ENCODE results near the gene KCNG4.

The KCNG4 gene

GRCh38 chr16:84196101-84196500, 43.7 kb downstream of the KCNG4 start:
- FAIRE-seq, result no peak
- DNase-seq (ENCODE audit: insufficient read length, low spot score), result no peak
- no peak for TF ChIP-seq SPI1 (IDR thresholded peaks at IDR 0.05; ENCODE audit: low read depth, low read length)
- TF ChIP-seq PAX5 (IDR thresholded peaks at IDR 0.05; ENCODE audit: insufficient read depth, low read length, severe bottlenecking), result no peak
- no peak for TF ChIP-seq TAF1 (IDR thresholded peaks at IDR 0.05; ENCODE audit: low read depth, low read length)
- no peak for TF ChIP-seq POLR2A (IDR thresholded peaks at IDR 0.05; ENCODE audit: low read depth, low read length)
- no peak for TF ChIP-seq POLR2AphosphoS5 (IDR thresholded peaks at IDR 0.05; ENCODE audit: low read depth, low read length)
- TF ChIP-seq POU2F2 (IDR thresholded peaks at IDR 0.05; ENCODE audit: low read depth, low read length), result no peak

- DNase-seq (ENCODE audit: insufficient read length, low spot score), result no peak
- FAIRE-seq, result no peak
- no peak for TF ChIP-seq POLR2AphosphoS5 (IDR thresholded peaks at IDR 0.05; ENCODE audit: low read depth, low read length)
- no peak for TF ChIP-seq POU2F2 (IDR thresholded peaks at IDR 0.05; ENCODE audit: low read depth, low read length)
- no peak for TF ChIP-seq SPI1 (IDR thresholded peaks at IDR 0.05; ENCODE audit: low read depth, low read length)
- no peak for TF ChIP-seq TAF1 (IDR thresholded peaks at IDR 0.05; ENCODE audit: low read depth, low read length)
- no peak for TF ChIP-seq PAX5 (IDR thresholded peaks at IDR 0.05; ENCODE audit: insufficient read depth, low read length, severe bottlenecking)
- TF ChIP-seq POLR2A (IDR thresholded peaks at IDR 0.05; ENCODE audit: low read depth, low read length), result no peak
Observed at GRCh38 chr16:84195201-84196093, 44.4 kb downstream of the KCNG4 start.

GRCh38 chr16:84194470-84195200, 45.2 kb downstream of the KCNG4 start:
- TF ChIP-seq POU2F2 (IDR thresholded peaks at IDR 0.05; ENCODE audit: low read depth, low read length) (no peak), POLR2AphosphoS5 (IDR thresholded peaks at IDR 0.05; ENCODE audit: low read depth, low read length) (no peak), PAX5 (IDR thresholded peaks at IDR 0.05; ENCODE audit: insufficient read depth, low read length, severe bottlenecking) (no peak), TAF1 (IDR thresholded peaks at IDR 0.05; ENCODE audit: low read depth, low read length) (no peak), POLR2A (IDR thresholded peaks at IDR 0.05; ENCODE audit: low read depth, low read length) (no peak), SPI1 (IDR thresholded peaks at IDR 0.05; ENCODE audit: low read depth, low read length) (no peak)
- FAIRE-seq (no peak), DNase-seq (ENCODE audit: insufficient read length, low spot score) (no peak)

- FAIRE-seq, result no peak
Observed at GRCh38 chr16:84194018-84194417, 45.8 kb downstream of the KCNG4 start.

GRCh38 chr16:84193480-84193879, 46.3 kb downstream of the KCNG4 start:
- no peak for FAIRE-seq
- TF ChIP-seq SPI1 (IDR thresholded peaks at IDR 0.05; ENCODE audit: low read depth, low read length), result no peak
- no peak for TF ChIP-seq POLR2A (IDR thresholded peaks at IDR 0.05; ENCODE audit: low read depth, low read length)
- no peak for TF ChIP-seq POU2F2 (IDR thresholded peaks at IDR 0.05; ENCODE audit: low read depth, low read length)
- TF ChIP-seq TAF1 (IDR thresholded peaks at IDR 0.05; ENCODE audit: low read depth, low read length), result no peak
- TF ChIP-seq PAX5 (IDR thresholded peaks at IDR 0.05; ENCODE audit: insufficient read depth, low read length, severe bottlenecking), result no peak
- no peak for TF ChIP-seq POLR2AphosphoS5 (IDR thresholded peaks at IDR 0.05; ENCODE audit: low read depth, low read length)
- DNase-seq (ENCODE audit: insufficient read length, low spot score), result no peak

More at GRCh38 chr16:84194018-84194417, 45.8 kb downstream of the KCNG4 start:
- DNase-seq (ENCODE audit: insufficient read length, low spot score), result no peak
- TF ChIP-seq TAF1 (IDR thresholded peaks at IDR 0.05; ENCODE audit: low read depth, low read length), result no peak
- no peak for TF ChIP-seq POU2F2 (IDR thresholded peaks at IDR 0.05; ENCODE audit: low read depth, low read length)
- TF ChIP-seq POLR2A (IDR thresholded peaks at IDR 0.05; ENCODE audit: low read depth, low read length), result no peak
- no peak for TF ChIP-seq SPI1 (IDR thresholded peaks at IDR 0.05; ENCODE audit: low read depth, low read length)
- TF ChIP-seq POLR2AphosphoS5 (IDR thresholded peaks at IDR 0.05; ENCODE audit: low read depth, low read length), result no peak
- no peak for TF ChIP-seq PAX5 (IDR thresholded peaks at IDR 0.05; ENCODE audit: insufficient read depth, low read length, severe bottlenecking)

- no peak for FAIRE-seq
- no peak for DNase-seq (ENCODE audit: insufficient read length, low spot score)
- TF ChIP-seq SPI1 (IDR thresholded peaks at IDR 0.05; ENCODE audit: low read depth, low read length) (no peak), POU2F2 (IDR thresholded peaks at IDR 0.05; ENCODE audit: low read depth, low read length) (no peak), POLR2A (IDR thresholded peaks at IDR 0.05; ENCODE audit: low read depth, low read length) (no peak), TAF1 (IDR thresholded peaks at IDR 0.05; ENCODE audit: low read depth, low read length) (no peak), POLR2AphosphoS5 (IDR thresholded peaks at IDR 0.05; ENCODE audit: low read depth, low read length) (no peak), PAX5 (IDR thresholded peaks at IDR 0.05; ENCODE audit: insufficient read depth, low read length, severe bottlenecking) (no peak)
Observed at GRCh38 chr16:84191466-84191865, 48.3 kb downstream of the KCNG4 start.

- FAIRE-seq (no peak), DNase-seq (ENCODE audit: insufficient read length, low spot score) (no peak)
Observed at GRCh38 chr16:84190731-84191388, 49.0 kb downstream of the KCNG4 start, which contains the start of gene ADAD2. ADAD2 (plus strand) TSS chr16:84191157; CDS start chr16:84191231, 74 bp downstream.

GRCh38 chr16:84186685-84187437, 53.0 kb downstream of the KCNG4 start, which contains the start of gene TAF1C:
TAF1C (minus strand) TSS chr16:84187057; CDS start chr16:84184988, 2,069 bp downstream.
- TF ChIP-seq SPI1 (IDR thresholded peaks at IDR 0.05; ENCODE audit: low read depth, low read length), result no peak
- peak; percentile 63 for TF ChIP-seq POLR2A (IDR thresholded peaks at IDR 0.05; ENCODE audit: low read depth, low read length)
- TF ChIP-seq POLR2AphosphoS5 (IDR thresholded peaks at IDR 0.05; ENCODE audit: low read depth, low read length), result peak; percentile 78
- peak; percentile 53 for TF ChIP-seq PAX5 (IDR thresholded peaks at IDR 0.05; ENCODE audit: insufficient read depth, low read length, severe bottlenecking)
- TF ChIP-seq POU2F2 (IDR thresholded peaks at IDR 0.05; ENCODE audit: low read depth, low read length), result peak; percentile 33; the same call in 1 of the 2 replicates
- 0 out of 2 replicates have a peak, but pooled peaks have one; percentile 48 for TF ChIP-seq TAF1 (IDR thresholded peaks at IDR 0.05; ENCODE audit: low read depth, low read length)
- DNase-seq (ENCODE audit: insufficient read length, low spot score) (peak; percentile 99), FAIRE-seq (peak; percentile 84)

More at GRCh38 chr16:84190731-84191388, 49.0 kb downstream of the KCNG4 start, which contains the start of gene ADAD2:
- TF ChIP-seq SPI1 (IDR thresholded peaks at IDR 0.05; ENCODE audit: low read depth, low read length) (no peak), TAF1 (IDR thresholded peaks at IDR 0.05; ENCODE audit: low read depth, low read length) (no peak), POU2F2 (IDR thresholded peaks at IDR 0.05; ENCODE audit: low read depth, low read length) (no peak), POLR2A (IDR thresholded peaks at IDR 0.05; ENCODE audit: low read depth, low read length) (no peak), PAX5 (IDR thresholded peaks at IDR 0.05; ENCODE audit: insufficient read depth, low read length, severe bottlenecking) (no peak), POLR2AphosphoS5 (IDR thresholded peaks at IDR 0.05; ENCODE audit: low read depth, low read length) (no peak)
